A204.1 (cell line): Measurements from ENCODE around the gene JAKMIP1.

Experiments
- FAIRE-seq: peaks from 2 replicates; lab custom pipeline; 2012; peaks lifted over from hg19 to GRCh38; lab: Jason Lieb, UNC

Gene JAKMIP1

GRCh38 chr4:6118201-6118600 is 82.1 kb downstream of the JAKMIP1 start:
- no peak for FAIRE-seq

GRCh38 chr4:6116696-6117285 is 83.6 kb downstream of the JAKMIP1 start:
- FAIRE-seq = no peak

GRCh38 chr4:6115746-6116586 is 84.4 kb downstream of the JAKMIP1 start:
- FAIRE-seq = no peak

GRCh38 chr4:6115342-6115741 is 85.0 kb downstream of the JAKMIP1 start:
- FAIRE-seq = no peak

- FAIRE-seq = no peak
Observed at GRCh38 chr4:6114601-6115000, 85.7 kb downstream of the JAKMIP1 start.

- no peak for FAIRE-seq
Observed at GRCh38 chr4:6114181-6114580, 86.2 kb downstream of the JAKMIP1 start.

GRCh38 chr4:6113641-6114040 is 86.7 kb downstream of the JAKMIP1 start:
- no peak for FAIRE-seq

- no peak for FAIRE-seq
Observed at GRCh38 chr4:6112606-6113290, 87.6 kb downstream of the JAKMIP1 start.

GRCh38 chr4:6111354-6111960 is 88.9 kb downstream of the JAKMIP1 start:
- FAIRE-seq = no peak

- FAIRE-seq = no peak
Observed at GRCh38 chr4:6110681-6111353, 89.5 kb downstream of the JAKMIP1 start.

- FAIRE-seq = no peak
Observed at GRCh38 chr4:6109842-6110560, 90.3 kb downstream of the JAKMIP1 start.

GRCh38 chr4:6107886-6108285 is 92.5 kb downstream of the JAKMIP1 start:
- no peak for FAIRE-seq

- FAIRE-seq = no peak
Observed at GRCh38 chr4:6107114-6107791, 93.1 kb downstream of the JAKMIP1 start.

GRCh38 chr4:6106156-6106555 is 94.2 kb downstream of the JAKMIP1 start:
- no peak for FAIRE-seq

GRCh38 chr4:6105311-6105911 is 94.9 kb downstream of the JAKMIP1 start:
- FAIRE-seq = no peak

GRCh38 chr4:6104541-6105130 is 95.7 kb downstream of the JAKMIP1 start:
- no peak for FAIRE-seq

- no peak for FAIRE-seq
Observed at GRCh38 chr4:6097581-6097980, 102.8 kb downstream of the JAKMIP1 start.

- no peak for FAIRE-seq
Observed at GRCh38 chr4:6095897-6096296, 104.5 kb downstream of the JAKMIP1 start.

- no peak for FAIRE-seq
Observed at GRCh38 chr4:6095023-6095752, 105.2 kb downstream of the JAKMIP1 start.

GRCh38 chr4:6093671-6094070 is 106.7 kb downstream of the JAKMIP1 start:
- FAIRE-seq = no peak
